SK-N-SH treated with all-trans-retinoic acid at 6 μM for 48 hours (cell line): ENCODE data around the gene FAM177A1.

Experiments used
- ARNTL ChIP-seq: fragments of 450-650 bp; formaldehyde crosslinking; IDR thresholded peaks from 2 replicates; pipeline ENCODE4 v1.5.0; 2020; ENCODE audit warnings: low read depth, mild to moderate bottlenecking, moderate library complexity, borderline replicate concordance
- BACH2 ChIP-seq: fragments of 250-450 bp; sonication (Bioruptor Pico); IDR thresholded peaks from 2 replicates; pipeline ENCODE4 v1.9.0; 2021; ENCODE audit warnings: mild to moderate bottlenecking, borderline replicate concordance
- CREB5 ChIP-seq: fragments of 250-450 bp; sonication (Bioruptor Pico); IDR thresholded peaks from 2 replicates; pipeline ENCODE4 v1.5.1; 2020; ENCODE audit warnings: low read depth, mild to moderate bottlenecking, moderate library complexity
- ISL1 ChIP-seq: fragments of 250-450 bp; sonication (Bioruptor Pico); IDR thresholded peaks from 2 replicates; pipeline ENCODE4 v2.1.2; 2022; ENCODE audit warnings: mild to moderate bottlenecking, moderate library complexity
- PATZ1 ChIP-seq: fragments of 250-450 bp; sonication (Bioruptor Pico); IDR thresholded peaks from 2 replicates; pipeline ENCODE4 v1.8.0; 2020; ENCODE audit warnings: mild to moderate bottlenecking, moderate library complexity, borderline replicate concordance
- POU6F1 ChIP-seq: fragments of 250-450 bp; sonication (Bioruptor Pico); IDR thresholded peaks from 2 replicates; pipeline ENCODE4 v1.8.0; 2021; ENCODE audit warnings: low read depth, mild to moderate bottlenecking, moderate library complexity, borderline replicate concordance
- RARB ChIP-seq: fragments of 250-450 bp; sonication (Bioruptor Pico); IDR thresholded peaks from 2 replicates; pipeline ENCODE4 v1.8.0; 2021; ENCODE audit warnings: mild to moderate bottlenecking, moderate library complexity
- TOX ChIP-seq: fragments of 250-450 bp; sonication (Bioruptor Pico); IDR thresholded peaks from 2 replicates; pipeline ENCODE4 v1.8.0; 2021; ENCODE audit warnings: mild to moderate bottlenecking, moderate library complexity, borderline replicate concordance
- ZC3H10 ChIP-seq: fragments of 250-450 bp; sonication (Bioruptor Pico); IDR thresholded peaks from 2 replicates; pipeline ENCODE4 v1.5.1; 2021; ENCODE audit warnings: mild to moderate bottlenecking, moderate library complexity
- ZFP3 ChIP-seq: fragments of 250-450 bp; sonication (Bioruptor Pico); IDR thresholded peaks from 2 replicates; pipeline ENCODE4 v1.5.0; 2020; ENCODE audit warnings: mild to moderate bottlenecking, moderate library complexity
- ZFP30 ChIP-seq: fragments of 450-650 bp; formaldehyde crosslinking; IDR thresholded peaks from 2 replicates; pipeline ENCODE4 v1.5.0; 2022; ENCODE audit warnings: mild to moderate bottlenecking, moderate library complexity
- ZNF565 ChIP-seq: fragments of 450-650 bp; formaldehyde crosslinking; conservative IDR thresholded peaks from 2 replicates; pipeline ENCODE4 v1.5.0; 2020; ENCODE audit warnings: low read depth, mild to moderate bottlenecking, moderate library complexity
- ZNF8 ChIP-seq: fragments of 450-650 bp; formaldehyde crosslinking; IDR thresholded peaks from 2 replicates; pipeline ENCODE4 v1.5.0; 2020; ENCODE audit warnings: mild to moderate bottlenecking, moderate library complexity

- TF ChIP-seq PATZ1 (CRISPR knock-in tag), result no peak
- no peak for TF ChIP-seq ZFP3 (CRISPR knock-in tag)
- no peak for TF ChIP-seq BACH2
- no peak for TF ChIP-seq ISL1
- no peak for TF ChIP-seq POU6F1
- TF ChIP-seq RARB (CRISPR knock-in tag), result no peak
- no peak for TF ChIP-seq ZNF8 (CRISPR knock-in tag)
- no peak for TF ChIP-seq CREB5 (CRISPR knock-in tag)
- TF ChIP-seq ARNTL (CRISPR knock-in tag), result no peak
- TF ChIP-seq ZFP30 (CRISPR knock-in tag), result no peak
- TF ChIP-seq TOX (CRISPR knock-in tag), result no peak
- no peak for TF ChIP-seq ZNF565 (CRISPR knock-in tag)
- no peak for TF ChIP-seq ZC3H10 (CRISPR knock-in tag)
These were observed 71.0 kb downstream of the FAM177A1 start for GRCh38 chr14:35117112-35117511.
